SK-N-SH (cell line): ENCODE measurements around the gene TBC1D3B. TPM values are rescaled to one million over a fixed set of nuclear protein-coding genes. Genes with fewer than 3 reads are reported as not detected.

Experiments used
- CTCF ChIA-PET: fragments of 300-600, 350-600 bp; formaldehyde crosslinking; extraction: SDS; loops from one replicate; lab custom pipeline; 2021; lab: Yijun Ruan, JAX
- POLR2A ChIA-PET: fragments of 350-600 bp; sonication (Branson Sonifier 250); formaldehyde crosslinking; extraction: SDS; loops from one replicate; lab custom pipeline; 2020; ENCODE audit warnings: antibody characterized with exemption, inconsistent platforms; lab: Yijun Ruan, JAX
- DNase-seq: peaks from one replicate; pipeline ENCODE4 v3.0.0; 2012
- H2AFZ ChIP-seq: fragments of 200-600 bp; sonication (generic); 2 replicates; pipeline ENCODE4 v1.8.1; 2016; ENCODE audit warnings: antibody characterized with exemption, mild to moderate bottlenecking, low read depth
- H3F3A ChIP-seq: fragments of 200-600 bp; sonication (generic); replicated peaks from 2 replicates; pipeline ENCODE3; 2016; ENCODE audit warnings: antibody characterized with exemption, mild to moderate bottlenecking; ENCODE audit not compliant: insufficient read depth
- H3K27ac ChIP-seq, 2 experiments: fragments of 200-500 bp in 1 of 2; fragments of 200-600 bp in 1 of 2; sonication (Bioruptor generic) in 1 of 2; sonication (generic), shearing (Covaris generic) in 1 of 2; 2 replicates each; pipeline versions ENCODE4 v1.5.1 to v1.6.1; 2014 to 2016; ENCODE audit warnings: low read depth in 2 of 2, inconsistent platforms in 1 of 2, low read length in 1 of 2, mild to moderate bottlenecking in 1 of 2, mixed read lengths in 1 of 2
- H3K27me3 ChIP-seq: fragments of 200-600 bp; sonication (generic), shearing (Covaris generic); 2 replicates; pipeline ENCODE4 v1.6.1; 2016; ENCODE audit warnings: mixed run types; ENCODE audit not compliant: insufficient read depth
- H3K36me3 ChIP-seq, 2 experiments: fragments of 200-500 bp in 1 of 2; fragments of 200-600 bp in 1 of 2; sonication (Bioruptor generic) in 1 of 2; sonication (generic) in 1 of 2; replicated peaks in 1 of 2; 2 replicates each; pipeline versions ENCODE3 to v1.5.1; 2014 to 2016; ENCODE audit warnings: low read length in 1 of 2, mild to moderate bottlenecking in 1 of 2; ENCODE audit not compliant: insufficient read depth in 2 of 2, control insufficient read depth in 1 of 2
- H3K4me1 ChIP-seq, 2 experiments: fragments of 200-500 bp in 1 of 2; fragments of 200-600 bp in 1 of 2; sonication (Bioruptor generic) in 1 of 2; sonication (generic), shearing (Covaris generic) in 1 of 2; 2 replicates each; pipeline versions ENCODE4 v1.5.1 to v1.6.1; 2014 to 2016; ENCODE audit warnings: low read depth in 1 of 2, low read length in 1 of 2, mixed run types in 1 of 2; ENCODE audit not compliant: insufficient read depth in 2 of 2, control insufficient read depth in 1 of 2
- H3K4me2 ChIP-seq: fragments of 200-600 bp; sonication (generic), shearing (Covaris generic); 2 replicates; pipeline ENCODE4 v1.6.1; 2017; ENCODE audit warnings: mixed run types
- H3K4me3 ChIP-seq, 2 experiments: fragments of 200-500 bp in 1 of 2; fragments of 200-600 bp in 1 of 2; sonication (Bioruptor generic) in 1 of 2; sonication (generic), shearing (Covaris generic) in 1 of 2; 2 replicates each; pipeline versions ENCODE4 v1.5.1 to v1.8.1; 2014 to 2016; ENCODE audit warnings: low read depth in 2 of 2, inconsistent platforms in 1 of 2, low read length in 1 of 2, mild to moderate bottlenecking in 1 of 2, mixed read lengths in 1 of 2, moderate library complexity in 1 of 2
- H3K79me2 ChIP-seq: fragments of 200-600 bp; sonication (generic); 2 replicates; pipeline ENCODE4 v1.8.1; 2017; ENCODE audit warnings: mild to moderate bottlenecking; ENCODE audit not compliant: insufficient read depth
- H3K9ac ChIP-seq: fragments of 200-600 bp; sonication (generic); 2 replicates; pipeline ENCODE4 v1.6.1; 2017; ENCODE audit warnings: mixed run types
- H3K9me2 ChIP-seq: fragments of 200-600 bp; sonication (generic); 2 replicates; pipeline ENCODE4 v1.6.1; 2017; ENCODE audit warnings: mixed run types
- H3K9me3 ChIP-seq: fragments of 200-600 bp; sonication (generic); 2 replicates; pipeline ENCODE4 v1.6.1; 2017; ENCODE audit warnings: mixed run types, mild to moderate bottlenecking, moderate library complexity
- H4K20me1 ChIP-seq: fragments of 200-600 bp; sonication (generic); 2 replicates; pipeline ENCODE4 v1.6.1; 2017; ENCODE audit warnings: mild to moderate bottlenecking, mixed run types; ENCODE audit not compliant: insufficient read depth
- CHD2 ChIP-seq: fragments of 150-350 bp; IDR thresholded peaks from 2 replicates; pipeline ENCODE4 v1.6.1; 2018; ENCODE audit warnings: low read length; ENCODE audit not compliant: partially characterized antibody
- ELF1 ChIP-seq: IDR thresholded peaks from 2 replicates; pipeline ENCODE4 v1.4.0; 2012
- EP300 ChIP-seq, 2 experiments: IDR thresholded peaks; 2 replicates each; pipeline versions ENCODE4 v1.4.0 to v1.6.1; 2012; ENCODE audit warnings: borderline replicate concordance in 1 of 2, low read depth in 1 of 2, low read length in 1 of 2
- GABPA ChIP-seq: IDR thresholded peaks from 2 replicates; pipeline ENCODE4 v1.4.0; 2012; ENCODE audit warnings: low read depth, mild to moderate bottlenecking
- GATA2 ChIP-seq: sonication (generic); formaldehyde crosslinking; IDR thresholded peaks from 2 replicates; pipeline ENCODE4 v1.5.0; 2020; ENCODE audit warnings: mild to moderate bottlenecking, missing genetic modification reagents
- MEF2A ChIP-seq: IDR thresholded peaks from 2 replicates; pipeline ENCODE4 v1.4.0; 2012; ENCODE audit warnings: low read depth, borderline replicate concordance
- MXI1 ChIP-seq: IDR thresholded peaks from 2 replicates; pipeline ENCODE4 v1.6.1; 2012; ENCODE audit warnings: mild to moderate bottlenecking, low read depth, low read length, improper control_type of control experiment
- NFIC ChIP-seq: IDR thresholded peaks from 2 replicates; pipeline ENCODE4 v1.4.0; 2012; ENCODE audit warnings: borderline replicate concordance
- RAD21 ChIP-seq: IDR thresholded peaks from 2 replicates; pipeline ENCODE4 v1.6.1; 2012; ENCODE audit warnings: mild to moderate bottlenecking, low read length
- RCOR1 ChIP-seq: fragments of 150-350 bp; IDR thresholded peaks from 2 replicates; pipeline ENCODE4 v1.6.1; 2017; ENCODE audit warnings: antibody characterized with exemption, low read length
- SIN3A ChIP-seq: IDR thresholded peaks from 2 replicates; pipeline ENCODE4 v1.6.1; 2012; ENCODE audit warnings: low read depth, mild to moderate bottlenecking, low read length, moderate library complexity, borderline replicate concordance
- SMC3 ChIP-seq: IDR thresholded peaks from 2 replicates; pipeline ENCODE4 v1.6.1; 2012; ENCODE audit warnings: low read depth, low read length, improper control_type of control experiment
- TAF1 ChIP-seq: IDR thresholded peaks from 2 replicates; pipeline ENCODE4 v1.6.1; 2012; ENCODE audit warnings: low read depth, mild to moderate bottlenecking, low read length, moderate library complexity, borderline replicate concordance
- TCF12 ChIP-seq: IDR thresholded peaks from 2 replicates; pipeline ENCODE4 v1.4.0; 2012
- TEAD4 ChIP-seq: IDR thresholded peaks from 2 replicates; pipeline ENCODE4 v1.4.0; 2012; ENCODE audit warnings: mild to moderate bottlenecking, borderline replicate concordance; ENCODE audit not compliant: insufficient read depth
- whole genome bisulfite sequencing: methylation state at CpG from one replicate; pipeline ENCODE4 v1.1.6; 2017; ENCODE audit warnings: low lambda C conversion rate; 5-methylcytosine and 5-hydroxymethylcytosine counted together
- polyA plus RNA-seq, 3 experiments: library from polyadenylated mRNA; depleted of rRNA; stranded (reverse); fragments of >200 nt; gene quantifications; 2 replicates each; pipeline ENCODE4 v1.2.3, GENCODE V29; 2012
- TF ChIP-seq, protein P1 (sequence below): fragments of 150-350 bp; IDR thresholded peaks from 2 replicates; pipeline ENCODE4 v1.6.1; 2017; ENCODE audit warnings: antibody characterized with exemption, low read length, low read depth, borderline replicate concordance
- TF ChIP-seq, protein P2 (sequence below): IDR thresholded peaks from 2 replicates; pipeline ENCODE4 v1.4.0; 2012; ENCODE audit warnings: low read depth, borderline replicate concordance
- TF ChIP-seq, protein P3 (sequence below): IDR thresholded peaks from 2 replicates; pipeline ENCODE4 v1.4.0; 2012; ENCODE audit warnings: low read depth, borderline replicate concordance

Gene TBC1D3B
- polyA plus RNA-seq, 1 of the 3 experiments (the other 2 are of a cell fraction): 3.7 TPM

- DNase-seq: no peak
- no peaks in the 10 kb centered on the region for H3K36me3 ChIP-seq
- ChIA-PET CTCF (no interaction called here), POLR2A (no interaction called here)
- no peaks in the 10 kb centered on the region for H4K20me1 ChIP-seq
- H2AFZ ChIP-seq: no peak overlapping the region
- no peak overlapping the region for H3K9ac ChIP-seq
- H3K9me2 ChIP-seq: no peaks in the 10 kb centered on the region
- no peak overlapping the region for H3K4me2 ChIP-seq
- no peak overlapping the region for H3K4me3 ChIP-seq
- H3K9me3 ChIP-seq: no peaks in the 10 kb centered on the region
- WGBS: 8% methylated on average over 2 of the region's 2 CpGs
- H3F3A ChIP-seq: no peaks in the 10 kb centered on the region
- H3K4me1 ChIP-seq: no peaks in the 10 kb centered on the region
- no peak overlapping the region for H3K27ac ChIP-seq
- H3K79me2 ChIP-seq: no peaks in the 10 kb centered on the region
- H3K27me3 ChIP-seq: peaks cover 11% of the 10 kb centered on the region; the same call in 1 of the 2 replicates
- TF ChIP-seq SIN3A (no peak), RCOR1 (no peak), MEF2A (no peak), TCF12 (no peak)
- TF ChIP-seq, protein P1, sequence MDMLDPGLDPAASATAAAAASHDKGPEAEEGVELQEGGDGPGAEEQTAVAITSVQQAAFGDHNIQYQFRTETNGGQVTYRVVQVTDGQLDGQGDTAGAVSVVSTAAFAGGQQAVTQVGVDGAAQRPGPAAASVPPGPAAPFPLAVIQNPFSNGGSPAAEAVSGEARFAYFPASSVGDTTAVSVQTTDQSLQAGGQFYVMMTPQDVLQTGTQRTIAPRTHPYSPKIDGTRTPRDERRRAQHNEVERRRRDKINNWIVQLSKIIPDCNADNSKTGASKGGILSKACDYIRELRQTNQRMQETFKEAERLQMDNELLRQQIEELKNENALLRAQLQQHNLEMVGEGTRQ: no peak
Observed at GRCh38 chr17:36144014-36144413, 32.4 kb downstream of the TBC1D3B start.

- H3K27me3 ChIP-seq: peaks cover 6% of the 10 kb centered on the region; the same call in 1 of the 2 replicates
- ChIA-PET CTCF (no interaction called here), POLR2A (no interaction called here)
- H3K9ac ChIP-seq: no peak overlapping the region
- no peak overlapping the region for H3K27ac ChIP-seq
- no peaks in the 10 kb centered on the region for H3K9me2 ChIP-seq
- H4K20me1 ChIP-seq: no peaks in the 10 kb centered on the region
- H3K9me3 ChIP-seq: no peaks in the 10 kb centered on the region
- 35% methylated on average over 8 of the region's 8 CpGs for WGBS
- H2AFZ ChIP-seq: no peak overlapping the region
- no peaks in the 10 kb centered on the region for H3F3A ChIP-seq
- no peaks in the 10 kb centered on the region for H3K4me1 ChIP-seq
- no peaks in the 10 kb centered on the region for H3K79me2 ChIP-seq
- H3K36me3 ChIP-seq: no peaks in the 10 kb centered on the region
- H3K4me3 ChIP-seq: no peak overlapping the region
- no peak for DNase-seq
- TF ChIP-seq, protein P1: no peak
- TF ChIP-seq GATA2 (CRISPR knock-in tag): no peak
- no peak for TF ChIP-seq TEAD4
- no peak for TF ChIP-seq MEF2A
- no peak for TF ChIP-seq SMC3
- no peak for TF ChIP-seq MXI1
- no peak for TF ChIP-seq CHD2
- no peak for TF ChIP-seq TCF12
- TF ChIP-seq, protein P2, sequence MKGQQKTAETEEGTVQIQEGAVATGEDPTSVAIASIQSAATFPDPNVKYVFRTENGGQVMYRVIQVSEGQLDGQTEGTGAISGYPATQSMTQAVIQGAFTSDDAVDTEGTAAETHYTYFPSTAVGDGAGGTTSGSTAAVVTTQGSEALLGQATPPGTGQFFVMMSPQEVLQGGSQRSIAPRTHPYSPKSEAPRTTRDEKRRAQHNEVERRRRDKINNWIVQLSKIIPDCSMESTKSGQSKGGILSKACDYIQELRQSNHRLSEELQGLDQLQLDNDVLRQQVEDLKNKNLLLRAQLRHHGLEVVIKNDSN: no peak
- no peak for TF ChIP-seq EP300 (IDR thresholded peaks at IDR 0.05; ENCODE audit: borderline replicate concordance in 1 of 2, low read depth in 1 of 2, low read length in 1 of 2)
- TF ChIP-seq ELF1: no peak
- TF ChIP-seq RAD21: no peak
- TF ChIP-seq, protein P3, sequence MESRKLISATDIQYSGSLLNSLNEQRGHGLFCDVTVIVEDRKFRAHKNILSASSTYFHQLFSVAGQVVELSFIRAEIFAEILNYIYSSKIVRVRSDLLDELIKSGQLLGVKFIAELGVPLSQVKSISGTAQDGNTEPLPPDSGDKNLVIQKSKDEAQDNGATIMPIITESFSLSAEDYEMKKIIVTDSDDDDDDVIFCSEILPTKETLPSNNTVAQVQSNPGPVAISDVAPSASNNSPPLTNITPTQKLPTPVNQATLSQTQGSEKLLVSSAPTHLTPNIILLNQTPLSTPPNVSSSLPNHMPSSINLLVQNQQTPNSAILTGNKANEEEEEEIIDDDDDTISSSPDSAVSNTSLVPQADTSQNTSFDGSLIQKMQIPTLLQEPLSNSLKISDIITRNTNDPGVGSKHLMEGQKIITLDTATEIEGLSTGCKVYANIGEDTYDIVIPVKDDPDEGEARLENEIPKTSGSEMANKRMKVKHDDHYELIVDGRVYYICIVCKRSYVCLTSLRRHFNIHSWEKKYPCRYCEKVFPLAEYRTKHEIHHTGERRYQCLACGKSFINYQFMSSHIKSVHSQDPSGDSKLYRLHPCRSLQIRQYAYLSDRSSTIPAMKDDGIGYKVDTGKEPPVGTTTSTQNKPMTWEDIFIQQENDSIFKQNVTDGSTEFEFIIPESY: no peak
- TF ChIP-seq TAF1: no peak
- no peak for TF ChIP-seq GABPA
- no peak for TF ChIP-seq NFIC
- no peak overlapping the region for H3K4me2 ChIP-seq
Observed at GRCh38 chr17:36142806-36143205, 33.6 kb downstream of the TBC1D3B start.
